ENCODE measurements around the gene HSD11B1L.

GRCh38 chr19:5707576-5708575 is 27.0 kb downstream of the HSD11B1L start:
- TF ChIP-seq CTCF (IDR thresholded peaks at IDR 0.05; ENCODE audit: extremely low read depth in 1 of 2, insufficient read depth in 1 of 2, low read depth in 1 of 2, low read length in 2 of 2) = no peak
- TF ChIP-seq EZH2 (IDR thresholded peaks at IDR 0.05; ENCODE audit: borderline replicate concordance, low read depth, low read length, severe bottlenecking) = no peak

Data from endothelial cell of umbilical vein (primary cell).